GM18870 (cell line): ENCODE data around the gene CIAO3.

Experiments
- ATAC-seq: cut with Tn5 transposase; IDR thresholded peaks from one replicate; pipeline ENCODE4 v1.9.1; 2021; ENCODE audit warnings: moderate library complexity; ENCODE audit not compliant: unreplicated experiment

The CIAO3 gene

GRCh38 chr16:679814-680624 lies 60.8 kb downstream of the CIAO3 start, which contains the start of gene STUB1:
Gene STUB1 (plus strand): TSS chr16:680410. CDS start chr16:680526, 116 bp downstream.
- no peak for ATAC-seq
